HepG2 (cell line): ENCODE measurements around the gene SORL1-AS1.

Source experiments
- ATAC-seq: fragments of 200-7000 bp; cut with Tn5 transposase; 3 replicates; pipeline ENCODE4 v1.9.1; 2020; ENCODE audit warnings: mild to moderate bottlenecking, moderate library complexity
- BruUV-seq: library from RNA; stranded (reverse); fragments of 400-500 nt; replicated peaks from 2 replicates; lab custom pipeline; 2021; lab: Mats Ljungman, UMichigan
- CTCF ChIA-PET: fragments of 300-600 bp; formaldehyde crosslinking; extraction: SDS; loops from one replicate; lab custom pipeline; 2021; ENCODE audit warnings: low total read pairs, inconsistent platforms, low intra/inter-chr PET ratio; lab: Yijun Ruan, JAX
- POLR2A ChIA-PET: fragments of 350-600 bp; sonication (Branson Sonifier 250); formaldehyde crosslinking; loops from one replicate; lab custom pipeline; 2020; ENCODE audit warnings: antibody characterized with exemption, inconsistent platforms; lab: Yijun Ruan, JAX
- DNase-seq: peaks from one replicate; pipeline ENCODE4 v3.0.0-alpha.2; 2015; ENCODE audit warnings: low spot score
- FAIRE-seq: peaks from 3 replicates; lab custom pipeline; 2011; peaks lifted over from hg19 to GRCh38; lab: Jason Lieb, UNC
- H2AFZ ChIP-seq: one replicate; pipeline ENCODE4 v1.6.1; 2011; ENCODE audit warnings: low read length, inconsistent platforms
- H3K27ac ChIP-seq: fragments of 300-600 bp; 3 replicates; pipeline ENCODE4 v1.8.0; 2011; ENCODE audit warnings: mixed run types, mild to moderate bottlenecking, mixed read lengths, low read length, inconsistent platforms; ENCODE audit not compliant: insufficient read depth; ENCODE audit errors: extremely low read length
- H3K27me3 ChIP-seq, 2 experiments: fragments of 200-600 bp in 1 of 2; 2 replicates in 1 of 2; 3 replicates in 1 of 2; pipeline versions ENCODE4 v1.6.0 to v1.8.0; 2011; ENCODE audit warnings: low read length in 2 of 2, mild to moderate bottlenecking in 2 of 2, moderate library complexity in 2 of 2, inconsistent platforms in 1 of 2; ENCODE audit not compliant: insufficient read depth in 2 of 2, control insufficient read depth in 1 of 2
- H3K36me3 ChIP-seq, 2 experiments: fragments of 200-600 bp in 1 of 2; replicated peaks in 1 of 2; 2 replicates in 1 of 2; 3 replicates in 1 of 2; pipeline versions ENCODE4 v1.5.1 to v1.8.0; 2011; ENCODE audit warnings: low read length in 2 of 2, inconsistent platforms in 1 of 2; ENCODE audit not compliant: insufficient read depth in 2 of 2, control insufficient read depth in 1 of 2
- H3K4me1 ChIP-seq: 2 replicates; pipeline ENCODE4 v1.5.1; 2012; ENCODE audit warnings: low read length, inconsistent platforms; ENCODE audit not compliant: insufficient read depth
- H3K4me2 ChIP-seq: 2 replicates; pipeline ENCODE4 v1.6.0; 2011; ENCODE audit warnings: low read depth, low read length, inconsistent platforms
- H3K4me3 ChIP-seq, 3 experiments: fragments of 200-600 bp in 1 of 3; sonication (generic), shearing (Covaris generic) in 1 of 3; replicated peaks in 1 of 3; 2 replicates each; pipeline ENCODE4 v1.5.1; 2011 to 2016; ENCODE audit warnings: low read length in 3 of 3, inconsistent platforms in 2 of 3, low read depth in 2 of 3, mild to moderate bottlenecking in 2 of 3, control low read depth in 1 of 3, mixed read lengths in 1 of 3; ENCODE audit not compliant: insufficient read depth in 1 of 3
- H3K79me2 ChIP-seq: one replicate; pipeline ENCODE4 v1.6.1; 2011; ENCODE audit warnings: low read length, inconsistent platforms; ENCODE audit not compliant: insufficient read depth
- H3K9ac ChIP-seq: 2 replicates; pipeline ENCODE4 v1.6.0; 2011; ENCODE audit warnings: mild to moderate bottlenecking, low read depth, low read length, inconsistent platforms; ENCODE audit not compliant: insufficient read depth
- H3K9me3 ChIP-seq: 2 replicates; pipeline ENCODE4 v1.5.1; 2012; ENCODE audit warnings: mild to moderate bottlenecking, low read length
- H4K20me1 ChIP-seq: 2 replicates; pipeline ENCODE4 v1.6.0; 2011; ENCODE audit warnings: inconsistent platforms, mild to moderate bottlenecking, low read length, moderate library complexity; ENCODE audit not compliant: insufficient read depth
- GATAD1 ChIP-seq: IDR thresholded peaks from 2 replicates; pipeline ENCODE4 v1.6.1; 2016; ENCODE audit warnings: missing genetic modification reagents, missing compliant biosample characterization
- MIER3 ChIP-seq: IDR thresholded peaks from 2 replicates; pipeline ENCODE4 v1.6.1; 2016; ENCODE audit warnings: missing compliant biosample characterization, borderline replicate concordance
- PRMT3 ChIP-seq: sonication (generic); formaldehyde crosslinking; IDR thresholded peaks from 2 replicates; pipeline ENCODE4 v1.8.1; 2022; ENCODE audit warnings: low read depth, mild to moderate bottlenecking, moderate library complexity, missing genetic modification reagents, borderline replicate concordance
- ZBTB38 ChIP-seq: sonication (generic); formaldehyde crosslinking; IDR thresholded peaks from 2 replicates; pipeline ENCODE4 v1.5.1; 2020; ENCODE audit warnings: mild to moderate bottlenecking, missing genetic modification reagents
- ZNF337 ChIP-seq: sonication (generic); formaldehyde crosslinking; IDR thresholded peaks from 2 replicates; pipeline ENCODE4 v1.5.1; 2020; ENCODE audit warnings: missing genetic modification reagents, low read depth, mild to moderate bottlenecking, borderline replicate concordance
- ZNF468 ChIP-seq: sonication (generic); formaldehyde crosslinking; IDR thresholded peaks from 2 replicates; pipeline ENCODE4 v1.8.0; 2022; ENCODE audit warnings: mild to moderate bottlenecking, moderate library complexity, missing genetic modification reagents
- WGBS: methylation state at CpG from one replicate; pipeline ENCODE4 v1.1.6; 2017; ENCODE audit warnings: low lambda C conversion rate; 5-methylcytosine and 5-hydroxymethylcytosine counted together
- in situ Hi-C: cut with HindIII; loops from 2 replicates; pipeline ENCODE4 v1.10.0; 2017; ENCODE audit warnings: low pct_unique_long_range_greater_than_20kb; ENCODE audit not compliant: extremely low pct_ligation_motif_present
- intact Hi-C: fragments of 100-400 bp; cut with micrococcal nuclease; formaldehyde crosslinking; loops from one replicate; pipeline ENCODE4 v1.10.0; 2022; ENCODE audit not compliant: unreplicated experiment
- TF ChIP-seq, protein P1 (sequence below), 2 experiments: sonication (generic) in 1 of 2; formaldehyde crosslinking in 1 of 2; IDR thresholded peaks; 2 replicates each; pipeline versions ENCODE4 v1.4.0 to v1.6.1; 2016 to 2020; ENCODE audit warnings: borderline replicate concordance in 1 of 2, low read depth in 1 of 2, mild to moderate bottlenecking in 1 of 2, missing genetic modification reagents in 1 of 2
- TF ChIP-seq, protein P2 (sequence below): sonication (generic); formaldehyde crosslinking; IDR thresholded peaks from 2 replicates; pipeline ENCODE4 v1.4.0; 2020; ENCODE audit warnings: missing genetic modification reagents; ENCODE audit errors: not compliant biosample characterization
- TF ChIP-seq, protein P3 (sequence below): IDR thresholded peaks from 2 replicates; pipeline ENCODE4 v1.6.1; 2018; ENCODE audit warnings: missing genetic modification reagents

SORL1-AS1 gene

DNA sequence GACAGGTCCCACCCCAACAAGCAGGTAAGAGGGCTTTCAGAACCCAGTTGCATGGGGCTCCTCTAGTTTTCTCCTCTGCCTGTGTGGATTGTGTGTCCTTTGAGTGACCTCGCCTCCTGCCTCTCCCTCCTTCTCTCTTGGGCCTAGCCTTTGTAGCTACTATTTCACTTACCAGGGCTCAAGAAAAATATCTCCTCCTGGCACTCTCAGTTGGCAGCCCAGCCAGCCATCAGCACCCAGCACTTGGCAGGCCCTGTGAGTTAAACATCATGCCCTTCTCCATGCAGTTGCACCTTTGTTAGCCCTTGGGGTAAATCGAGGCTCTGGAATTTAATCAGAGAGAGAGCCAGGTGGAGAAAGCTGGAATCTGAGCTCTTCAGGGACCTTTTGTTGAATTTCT is 35.4 kb upstream of the SORL1-AS1 start:
- Histone ChIP-seq H3K4me1 (no peaks in the 10 kb centered on the region), H3K4me2 (no peak overlapping the region), H3K4me3 (no peak overlapping the region), H3K79me2 (no peaks in the 10 kb centered on the region), H3K36me3 (peaks cover 37 to 81% of the 10 kb centered on the region in 2 experiments), H3K9me3 (no peaks in the 10 kb centered on the region), H3K9ac (no peak overlapping the region), H4K20me1 (0 out of 2 replicates have a peak, but pooled peaks cover 6% of the 10 kb centered on the region), H2AFZ (no peak overlapping the region), H3K27ac (no peak overlapping the region), H3K27me3 (no peaks in the 10 kb centered on the region)
- TF ChIP-seq PRMT3 (CRISPR knock-in tag) (no peak), GATAD1 (CRISPR knock-in tag) (no peak), ZNF337 (CRISPR knock-in tag) (no peak), MIER3 (CRISPR knock-in tag) (no peak), ZNF468 (CRISPR knock-in tag) (no peak), ZBTB38 (no peak)
- TF ChIP-seq, protein P1, sequence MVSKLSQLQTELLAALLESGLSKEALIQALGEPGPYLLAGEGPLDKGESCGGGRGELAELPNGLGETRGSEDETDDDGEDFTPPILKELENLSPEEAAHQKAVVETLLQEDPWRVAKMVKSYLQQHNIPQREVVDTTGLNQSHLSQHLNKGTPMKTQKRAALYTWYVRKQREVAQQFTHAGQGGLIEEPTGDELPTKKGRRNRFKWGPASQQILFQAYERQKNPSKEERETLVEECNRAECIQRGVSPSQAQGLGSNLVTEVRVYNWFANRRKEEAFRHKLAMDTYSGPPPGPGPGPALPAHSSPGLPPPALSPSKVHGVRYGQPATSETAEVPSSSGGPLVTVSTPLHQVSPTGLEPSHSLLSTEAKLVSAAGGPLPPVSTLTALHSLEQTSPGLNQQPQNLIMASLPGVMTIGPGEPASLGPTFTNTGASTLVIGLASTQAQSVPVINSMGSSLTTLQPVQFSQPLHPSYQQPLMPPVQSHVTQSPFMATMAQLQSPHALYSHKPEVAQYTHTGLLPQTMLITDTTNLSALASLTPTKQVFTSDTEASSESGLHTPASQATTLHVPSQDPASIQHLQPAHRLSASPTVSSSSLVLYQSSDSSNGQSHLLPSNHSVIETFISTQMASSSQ (IDR thresholded peaks at IDR 0.05; ENCODE audit: low read depth) = no peak
- TF ChIP-seq, protein P1 (CRISPR knock-in tag; IDR thresholded peaks at IDR 0.05; ENCODE audit: borderline replicate concordance) = no peak
- TF ChIP-seq, protein P2, sequence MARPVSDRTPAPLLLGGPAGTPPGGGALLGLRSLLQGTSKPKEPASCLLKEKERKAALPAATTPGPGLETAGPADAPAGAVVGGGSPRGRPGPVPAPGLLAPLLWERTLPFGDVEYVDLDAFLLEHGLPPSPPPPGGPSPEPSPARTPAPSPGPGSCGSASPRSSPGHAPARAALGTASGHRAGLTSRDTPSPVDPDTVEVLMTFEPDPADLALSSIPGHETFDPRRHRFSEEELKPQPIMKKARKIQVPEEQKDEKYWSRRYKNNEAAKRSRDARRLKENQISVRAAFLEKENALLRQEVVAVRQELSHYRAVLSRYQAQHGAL (CRISPR knock-in tag) = no peak
- TF ChIP-seq, protein P3, sequence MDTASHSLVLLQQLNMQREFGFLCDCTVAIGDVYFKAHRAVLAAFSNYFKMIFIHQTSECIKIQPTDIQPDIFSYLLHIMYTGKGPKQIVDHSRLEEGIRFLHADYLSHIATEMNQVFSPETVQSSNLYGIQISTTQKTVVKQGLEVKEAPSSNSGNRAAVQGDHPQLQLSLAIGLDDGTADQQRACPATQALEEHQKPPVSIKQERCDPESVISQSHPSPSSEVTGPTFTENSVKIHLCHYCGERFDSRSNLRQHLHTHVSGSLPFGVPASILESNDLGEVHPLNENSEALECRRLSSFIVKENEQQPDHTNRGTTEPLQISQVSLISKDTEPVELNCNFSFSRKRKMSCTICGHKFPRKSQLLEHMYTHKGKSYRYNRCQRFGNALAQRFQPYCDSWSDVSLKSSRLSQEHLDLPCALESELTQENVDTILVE = no peak
- ChIA-PET CTCF (no interaction called here), POLR2A (no interaction called here)
- 100% methylated on average over 2 of the region's 2 CpGs for WGBS
- in situ Hi-C loops (no loop called here), intact Hi-C loops (no loop called here)
- no TSS peak for BruUV-seq
- FAIRE-seq = no peak
- no peak for ATAC-seq
- DNase-seq = no peak
